Ramos (cell line): Measurements from ENCODE around the gene TET3.

Experiments used
- in situ Hi-C: fragments of 300-500 bp; cut with MboI; formaldehyde crosslinking; loops from one replicate; pipeline ENCODE4 v1.14.3; 2022; ENCODE audit warnings: low sequenced_read_pairs; ENCODE audit not compliant: unreplicated experiment

TET3 gene

GRCh38 chr2:73963385-73964120 is 21.2 kb upstream of the TET3 start:
- in situ Hi-C loops = no loop called here

GRCh38 chr2:73964223-73964622 is 20.5 kb upstream of the TET3 start:
- in situ Hi-C loops = no loop called here

- in situ Hi-C loops = no loop called here
Observed at GRCh38 chr2:73965053-73965452, 19.7 kb upstream of the TET3 start.

GRCh38 chr2:73968357-73968937 is 16.3 kb upstream of the TET3 start:
- in situ Hi-C loops = no loop called here

- in situ Hi-C loops = no loop called here
Observed at GRCh38 chr2:73969356-73969755, 15.4 kb upstream of the TET3 start.

GRCh38 chr2:73970141-73970803 is 14.4 kb upstream of the TET3 start:
- in situ Hi-C loops = no loop called here

- in situ Hi-C loops = no loop called here
Observed at GRCh38 chr2:73970850-73971471, 13.7 kb upstream of the TET3 start.

GRCh38 chr2:73971722-73972121 is 13.0 kb upstream of the TET3 start:
- in situ Hi-C loops = no loop called here

- in situ Hi-C loops = no loop called here
Observed at GRCh38 chr2:73972846-73973245, 11.9 kb upstream of the TET3 start.

GRCh38 chr2:73975731-73976130 is 9.0 kb upstream of the TET3 start:
- in situ Hi-C loops = no loop called here

- in situ Hi-C loops = no loop called here
Observed at GRCh38 chr2:73976803-73977202, 7.9 kb upstream of the TET3 start.

GRCh38 chr2:73977466-73977865 is 7.2 kb upstream of the TET3 start:
- in situ Hi-C loops = no loop called here

- in situ Hi-C loops = no loop called here
Observed at GRCh38 chr2:73979021-73979420, 5.7 kb upstream of the TET3 start.

- in situ Hi-C loops = no loop called here
Observed at GRCh38 chr2:73979686-73980085, 5.0 kb upstream of the TET3 start.

- in situ Hi-C loops = no loop called here
Observed at GRCh38 chr2:73980566-73980965, 4.1 kb upstream of the TET3 start.

- in situ Hi-C loops = no loop called here
Observed at GRCh38 chr2:73981081-73982001, 3.4 kb upstream of the TET3 start.

- in situ Hi-C loops = no loop called here
Observed at GRCh38 chr2:73982140-73982617, 2.5 kb upstream of the TET3 start.

GRCh38 chr2:73983322-73984202 is 1.1 kb upstream of the TET3 start:
- in situ Hi-C loops = no loop called here

GRCh38 chr2:73984922-73985307 is 205 bp downstream of the TET3 start:
- in situ Hi-C loops = no loop called here
